H9 (cell line): Measurements from ENCODE around the gene MSL1. TPM values are rescaled to one million over a fixed set of nuclear protein-coding genes. Genes with fewer than 3 reads are reported as not detected.
A peak's percentile ranks its signal among the peaks of the same experiment; 100 is the strongest.

Experiments
- DNase-seq: peaks from one replicate; pipeline ENCODE4 v3.0.0-alpha.2; 2017
- H2AFZ ChIP-seq: one replicate; pipeline ENCODE4 v1.6.1; 2013; ENCODE audit warnings: mild to moderate bottlenecking, low read length, control low read depth, moderate library complexity
- H2AK5ac ChIP-seq: 2 replicates; pipeline ENCODE4 v1.6.1; 2013; ENCODE audit warnings: low read length, control low read depth, mixed read lengths; ENCODE audit not compliant: insufficient read length
- H2BK120ac ChIP-seq: one replicate; pipeline ENCODE4 v1.6.1; 2013; ENCODE audit warnings: low read depth, mild to moderate bottlenecking, low read length, control low read depth, inconsistent platforms; ENCODE audit not compliant: poor library complexity, severe bottlenecking
- H2BK12ac ChIP-seq: 2 replicates; pipeline ENCODE4 v1.6.1; 2013; ENCODE audit warnings: low read length, control low read depth, mixed read lengths, low read depth; ENCODE audit not compliant: insufficient read length
- H2BK15ac ChIP-seq: 2 replicates; pipeline ENCODE4 v1.6.1; 2013; ENCODE audit warnings: low read depth, low read length, control low read depth
- H2BK20ac ChIP-seq: one replicate; pipeline ENCODE4 v1.6.1; 2013; ENCODE audit warnings: low read depth, mild to moderate bottlenecking, low read length, control low read depth, inconsistent platforms; ENCODE audit not compliant: poor library complexity, severe bottlenecking
- H2BK5ac ChIP-seq: 2 replicates; pipeline ENCODE4 v1.6.1; 2013; ENCODE audit warnings: low read length, control low read depth, mixed read lengths; ENCODE audit not compliant: insufficient read length
- H3K14ac ChIP-seq: 2 replicates; pipeline ENCODE4 v1.6.1; 2013; ENCODE audit warnings: low read length, control low read depth; ENCODE audit not compliant: insufficient read depth
- H3K18ac ChIP-seq: 2 replicates; pipeline ENCODE4 v1.6.1; 2013; ENCODE audit warnings: low read depth, mild to moderate bottlenecking, mixed read lengths, low read length, control low read depth; ENCODE audit not compliant: insufficient read length
- H3K23ac ChIP-seq: 2 replicates; pipeline ENCODE4 v1.6.1; 2013; ENCODE audit warnings: low read length, control low read depth, mixed read lengths, low read depth; ENCODE audit not compliant: insufficient read length
- H3K23me2 ChIP-seq: 2 replicates; pipeline ENCODE4 v1.6.1; 2013; ENCODE audit warnings: low read depth, mild to moderate bottlenecking, mixed read lengths, low read length, control low read depth; ENCODE audit not compliant: insufficient read length, poor library complexity, severe bottlenecking
- H3K27ac ChIP-seq: 2 replicates; pipeline ENCODE4 v1.5.1; 2013; ENCODE audit warnings: low read length, control low read depth, mixed read lengths, low read depth; ENCODE audit not compliant: insufficient read length
- H3K27me3 ChIP-seq: 2 replicates; pipeline ENCODE4 v1.6.1; 2013; ENCODE audit warnings: low read length, control low read depth, inconsistent platforms; ENCODE audit not compliant: insufficient read depth
- H3K4ac ChIP-seq: 2 replicates; pipeline ENCODE4 v1.6.1; 2013; ENCODE audit warnings: low read depth, mild to moderate bottlenecking, control low read depth, inconsistent platforms, low read length, moderate library complexity
- H3K4me1 ChIP-seq: 2 replicates; pipeline ENCODE4 v1.6.1; 2013; ENCODE audit warnings: low read length, control low read depth, inconsistent platforms; ENCODE audit not compliant: insufficient read depth
- H3K4me2 ChIP-seq: 2 replicates; pipeline ENCODE4 v1.6.1; 2013; ENCODE audit warnings: low read length, control low read depth, mixed read lengths; ENCODE audit not compliant: insufficient read length, insufficient read depth
- H3K56ac ChIP-seq: 2 replicates; pipeline ENCODE4 v1.6.1; 2013; ENCODE audit warnings: low read depth, mild to moderate bottlenecking, mixed read lengths, low read length, control low read depth; ENCODE audit not compliant: insufficient read length
- H3K79me1 ChIP-seq: 2 replicates; pipeline ENCODE4 v1.6.1; 2013; ENCODE audit warnings: low read depth, mild to moderate bottlenecking, moderate library complexity, low read length, control low read depth, inconsistent platforms; ENCODE audit not compliant: insufficient read depth, poor library complexity, severe bottlenecking
- H3K79me2 ChIP-seq: 2 replicates; pipeline ENCODE4 v1.6.1; 2013; ENCODE audit warnings: low read length, control low read depth, inconsistent platforms; ENCODE audit not compliant: insufficient read depth
- H3K9ac ChIP-seq: 2 replicates; pipeline ENCODE4 v1.6.1; 2013; ENCODE audit warnings: low read length, control low read depth, mixed read lengths; ENCODE audit not compliant: insufficient read length; ENCODE audit errors: extremely low read depth
- H3K9me3 ChIP-seq: one replicate; pipeline ENCODE4 v1.6.1; 2013; ENCODE audit warnings: low read depth, low read length, inconsistent platforms; ENCODE audit not compliant: control insufficient read depth
- H3T11ph ChIP-seq: one replicate; pipeline ENCODE4 v1.6.1; 2013; ENCODE audit warnings: mild to moderate bottlenecking, low read length, control low read depth, inconsistent platforms
- H4K20me1 ChIP-seq: one replicate; pipeline ENCODE4 v1.6.1; 2013; ENCODE audit not compliant: control insufficient read depth, insufficient read length, insufficient read depth
- H4K5ac ChIP-seq: 2 replicates; pipeline ENCODE4 v1.6.1; 2013; ENCODE audit warnings: low read depth, mild to moderate bottlenecking, mixed read lengths, low read length, control low read depth; ENCODE audit not compliant: insufficient read length
- H4K8ac ChIP-seq: replicated peaks from 2 replicates; pipeline ENCODE4 v1.6.1; 2013; ENCODE audit warnings: low read length, control low read depth, mixed read lengths, low read depth; ENCODE audit not compliant: insufficient read length
- H4K91ac ChIP-seq: 2 replicates; pipeline ENCODE4 v1.6.1; 2013; ENCODE audit warnings: low read depth, mild to moderate bottlenecking, moderate library complexity, mixed read lengths, low read length, control low read depth; ENCODE audit not compliant: insufficient read length
- H3K27ac Mint-ChIP-seq, 3 experiments: 2 replicates in 2 of 3; 3 replicates in 1 of 3; pipeline ENCODE4 v1.8.0; 2020 to 2021; ENCODE audit warnings: mixed read lengths in 3 of 3, mild to moderate bottlenecking in 1 of 3, moderate library complexity in 1 of 3
- H3K27me3 Mint-ChIP-seq: 2 replicates; pipeline ENCODE4 v1.8.0; 2021; ENCODE audit warnings: low read depth, mild to moderate bottlenecking, moderate library complexity, mixed read lengths
- H3K36me3 Mint-ChIP-seq, 3 experiments: 2 replicates in 2 of 3; 3 replicates in 1 of 3; pipeline ENCODE4 v1.8.0; 2020 to 2021; ENCODE audit warnings: low read depth in 3 of 3, mixed read lengths in 3 of 3; ENCODE audit not compliant: insufficient read depth in 1 of 3
- H3K4me1 Mint-ChIP-seq, 2 experiments: 2 replicates each; pipeline ENCODE4 v1.8.0; 2020; ENCODE audit warnings: mixed read lengths in 2 of 2
- H3K4me3 Mint-ChIP-seq, 2 experiments: 2 replicates in 1 of 2; 3 replicates in 1 of 2; pipeline ENCODE4 v1.8.0; 2020 to 2021; ENCODE audit warnings: mild to moderate bottlenecking in 2 of 2, mixed read lengths in 2 of 2, moderate library complexity in 1 of 2
- H3K9me3 Mint-ChIP-seq, 2 experiments: 2 replicates in 1 of 2; 3 replicates in 1 of 2; pipeline ENCODE4 v1.8.0; 2020; ENCODE audit warnings: mild to moderate bottlenecking in 2 of 2, mixed read lengths in 2 of 2, moderate library complexity in 1 of 2
- CTCF ChIP-seq: fragments of 200-600 bp; sonication (generic); conservative IDR thresholded peaks from 3 replicates; pipeline ENCODE4 v1.8.0; 2021; ENCODE audit warnings: antibody characterized with exemption, mild to moderate bottlenecking
- WGBS: extraction: QIAGEN DNeasy Blood & Tissue Kit; methylation state at CpG from one replicate; pipeline ENCODE4 v1.1.7; 2013; ENCODE audit warnings: missing lambda C conversion rate, low lambda C conversion rate, mixed read lengths; ENCODE audit not compliant: insufficient read length; ENCODE audit errors: extremely low coverage; 5-methylcytosine and 5-hydroxymethylcytosine counted together
- total RNA-seq: library from RNA; stranded (reverse); gene quantifications from 2 replicates; pipeline ENCODE4 v1.2.1, GENCODE V29; 2021

MSL1 gene
- total RNA-seq, 1 experiment from 2014 or later: 105 TPM

- Histone ChIP-seq H3K14ac (0 out of 2 replicates have a peak overlapping the region, but pooled peaks have one; percentile 35), H4K8ac (no peak overlapping the region), H3K18ac (peak overlapping the region; percentile 33), H3K56ac (no peak overlapping the region), H2BK20ac (no peak overlapping the region), H3K4ac (no peak overlapping the region), H3K79me2 (no peaks in the 10 kb centered on the region), H3K4me2 (peak overlapping the region; percentile 72), H2AFZ (no peak overlapping the region), H3K9ac (peak overlapping the region; percentile 17), H2AK5ac (no peak overlapping the region), H3K27me3 (peaks cover 8% of the 10 kb centered on the region; the same call in 1 of the 2 replicates), H2BK120ac (no peak overlapping the region), H3K9me3 (no peaks in the 10 kb centered on the region), H3K79me1 (no peaks in the 10 kb centered on the region), H3K4me1 (peaks cover 8% of the 10 kb centered on the region; the same call in 1 of the 2 replicates), H3K23me2 (peaks cover 15% of the 10 kb centered on the region), H3K27ac (no peak overlapping the region), H2BK12ac (no peak overlapping the region), H4K20me1 (no peaks in the 10 kb centered on the region), H4K5ac (no peak overlapping the region), H4K91ac (no peak overlapping the region), H2BK5ac (no peak overlapping the region), H2BK15ac (no peak overlapping the region), H3T11ph (no peak overlapping the region), H3K23ac (no peak overlapping the region)
- TF ChIP-seq CTCF: no peak
- peak overlapping the region in 2 of 3 experiments; percentile 91 to 93; a peak in 3 of 7 replicates for H3K27ac Mint-ChIP-seq
- peaks cover 0 to 7% of the 10 kb centered on the region in 2 experiments; a peak in 2 of 5 replicates for H3K9me3 Mint-ChIP-seq
- H3K27me3 Mint-ChIP-seq: peaks cover 47% of the 10 kb centered on the region
- WGBS: no CpG with 5 or more reads among the region's 31 CpGs
- no peak for DNase-seq
- peaks cover 53 to 58% of the 10 kb centered on the region in 2 experiments for H3K4me1 Mint-ChIP-seq
- H3K4me3 Mint-ChIP-seq: peak overlapping the region; percentile 82 to 87
- H3K36me3 Mint-ChIP-seq: peaks cover 20 to 35% (median 21%) of the 10 kb centered on the region in 3 experiments
Observed at GRCh38 chr17:40099619-40100418, 22.0 kb upstream of the MSL1 start.
